ENCODE data around the gene FBXL19.
"Not testable (repeated sequence)": the region's sequence is repeated elsewhere in the genome, so short reads cannot be mapped to it uniquely, and the experiment has no call there.

The FBXL19 gene

GRCh38 chr16:30922960-30923535, 324 bp upstream of the FBXL19 start:
- DNase-seq, result peak; percentile 92

- DNase-seq, result no peak
Measured at GRCh38 chr16:30924076-30924912, 922 bp downstream of the FBXL19 start.

GRCh38 chr16:30924913-30925631, 1.7 kb downstream of the FBXL19 start:
- DNase-seq, result no peak

DNA sequence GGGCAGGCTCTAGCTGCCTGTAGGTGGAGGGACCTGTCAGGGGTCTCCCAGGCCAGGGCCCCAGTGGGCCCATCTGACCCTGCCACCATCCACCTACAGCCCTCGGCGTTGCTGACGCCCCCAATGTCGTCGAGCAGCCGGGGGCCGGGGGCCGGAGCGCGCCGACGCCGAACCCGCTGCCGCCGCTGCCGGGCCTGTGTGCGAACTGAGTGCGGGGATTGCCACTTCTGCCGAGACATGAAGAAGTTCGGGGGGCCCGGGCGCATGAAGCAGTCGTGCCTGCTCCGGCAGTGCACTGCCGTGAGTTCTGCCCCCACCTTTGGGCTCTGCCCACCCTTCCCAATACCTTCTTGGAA, 2.2 kb downstream of the FBXL19 start:
- DNase-seq, result no peak

GRCh38 chr16:30925995-30926811, 2.8 kb downstream of the FBXL19 start:
- DNase-seq, result no peak

- DNase-seq, result no peak
Measured at GRCh38 chr16:30926937-30927788, 3.8 kb downstream of the FBXL19 start.

DNA sequence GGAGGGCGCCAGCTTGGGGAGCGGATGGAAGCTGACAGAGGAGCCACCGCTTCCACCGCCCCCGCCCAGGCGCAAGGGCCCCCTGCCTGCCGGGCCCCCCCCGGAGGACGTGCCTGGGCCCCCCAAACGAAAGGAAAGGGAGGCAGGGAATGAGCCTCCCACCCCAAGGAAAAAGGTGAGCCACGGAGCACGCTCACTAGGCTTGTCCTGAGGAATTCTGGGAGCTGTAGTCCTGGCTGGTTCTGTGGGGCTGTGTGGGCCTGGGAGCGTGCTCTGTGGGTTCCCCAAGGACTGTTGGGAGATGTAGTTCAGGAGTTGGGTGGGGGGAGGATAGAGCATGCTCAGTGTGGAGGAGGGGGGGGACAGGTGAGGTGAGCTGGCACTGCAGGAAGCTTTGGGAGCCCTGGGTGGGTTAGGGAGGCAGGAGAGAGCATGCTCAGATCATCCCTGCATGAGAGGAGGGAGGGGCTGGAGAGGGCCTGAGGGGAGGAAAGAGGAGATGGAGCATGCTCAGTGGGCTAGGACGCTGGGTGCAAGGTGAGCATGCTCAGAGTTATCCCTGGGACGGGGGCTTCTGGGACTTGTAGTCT, 4.5 kb downstream of the FBXL19 start:
- DNase-seq, result no peak

- no peak for DNase-seq
Measured at GRCh38 chr16:30928390-30928789, 5.0 kb downstream of the FBXL19 start.

DNA sequence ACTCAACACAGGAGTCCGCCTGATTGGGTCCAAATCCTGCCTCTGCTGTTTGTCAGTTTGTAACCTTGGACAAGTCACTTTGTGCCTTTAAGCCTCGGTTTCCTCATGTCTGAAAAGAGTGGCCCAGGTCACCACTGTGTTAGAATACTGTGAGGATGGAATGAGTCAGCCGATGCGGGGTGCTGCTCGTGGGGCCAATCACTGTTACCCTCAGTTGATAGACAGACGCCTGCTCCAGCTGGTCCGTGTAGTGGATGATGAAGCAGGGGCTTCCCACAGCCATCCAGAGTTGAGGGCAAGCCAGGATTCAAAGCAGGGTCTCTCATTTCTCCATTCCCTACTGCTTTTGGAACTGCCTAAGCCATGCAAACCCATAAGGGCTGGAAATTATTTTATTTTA, 5.8 kb downstream of the FBXL19 start:
- no peak for DNase-seq

DNA sequence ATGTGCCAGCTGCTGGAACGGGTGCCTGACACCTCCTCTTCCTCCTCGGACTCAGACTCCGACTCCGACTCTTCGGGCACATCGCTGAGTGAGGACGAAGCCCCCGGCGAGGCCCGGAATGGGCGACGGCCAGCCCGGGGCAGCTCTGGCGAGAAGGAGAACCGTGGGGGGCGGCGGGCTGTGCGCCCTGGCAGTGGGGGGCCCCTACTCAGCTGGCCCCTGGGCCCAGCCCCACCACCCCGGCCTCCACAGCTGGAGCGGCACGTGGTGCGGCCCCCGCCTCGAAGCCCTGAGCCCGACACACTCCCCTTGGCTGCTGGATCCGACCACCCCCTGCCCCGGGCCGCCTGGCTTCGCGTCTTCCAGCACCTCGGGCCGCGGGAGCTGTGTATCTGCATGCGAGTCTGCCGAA, 6.8 kb downstream of the FBXL19 start:
- DNase-seq, result no peak

DNA sequence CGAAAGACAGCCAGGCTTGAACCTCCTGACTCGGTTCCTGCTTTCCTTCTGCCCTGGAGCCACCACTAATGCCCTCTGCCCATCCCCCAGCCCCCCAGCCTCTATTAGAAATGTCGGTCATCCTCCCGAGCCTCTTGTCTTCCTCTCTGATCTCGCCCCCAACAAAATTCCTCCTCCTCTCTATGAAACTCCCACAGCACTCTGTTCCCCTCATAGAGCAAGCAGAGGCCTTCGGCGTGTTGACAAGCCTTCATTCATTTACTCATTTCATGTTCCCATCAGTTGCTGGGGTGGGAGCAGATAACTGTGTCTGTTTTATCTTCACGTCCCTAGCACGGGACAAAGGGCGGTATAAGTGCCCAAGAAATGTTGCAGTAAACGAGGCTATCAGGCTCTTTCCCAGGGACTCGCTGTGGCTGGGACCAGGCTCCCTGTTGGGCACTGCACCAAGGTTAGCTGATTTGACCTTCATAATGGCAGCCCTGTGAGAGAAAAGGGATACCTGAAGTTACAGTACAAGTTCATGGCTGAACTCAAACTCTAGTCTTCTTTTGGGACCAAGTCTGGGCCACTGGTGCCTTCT, 7.8 kb downstream of the FBXL19 start:
- no peak for DNase-seq

GRCh38 chr16:30934827-30935557, 11.6 kb downstream of the FBXL19 start:
- DNase-seq, result no peak

- no peak for DNase-seq
Measured at GRCh38 chr16:30937692-30938091, 14.3 kb downstream of the FBXL19 start.

- not testable (repeated sequence) for DNase-seq
Measured at GRCh38 chr16:30939571-30939970, 16.2 kb downstream of the FBXL19 start.

DNA sequence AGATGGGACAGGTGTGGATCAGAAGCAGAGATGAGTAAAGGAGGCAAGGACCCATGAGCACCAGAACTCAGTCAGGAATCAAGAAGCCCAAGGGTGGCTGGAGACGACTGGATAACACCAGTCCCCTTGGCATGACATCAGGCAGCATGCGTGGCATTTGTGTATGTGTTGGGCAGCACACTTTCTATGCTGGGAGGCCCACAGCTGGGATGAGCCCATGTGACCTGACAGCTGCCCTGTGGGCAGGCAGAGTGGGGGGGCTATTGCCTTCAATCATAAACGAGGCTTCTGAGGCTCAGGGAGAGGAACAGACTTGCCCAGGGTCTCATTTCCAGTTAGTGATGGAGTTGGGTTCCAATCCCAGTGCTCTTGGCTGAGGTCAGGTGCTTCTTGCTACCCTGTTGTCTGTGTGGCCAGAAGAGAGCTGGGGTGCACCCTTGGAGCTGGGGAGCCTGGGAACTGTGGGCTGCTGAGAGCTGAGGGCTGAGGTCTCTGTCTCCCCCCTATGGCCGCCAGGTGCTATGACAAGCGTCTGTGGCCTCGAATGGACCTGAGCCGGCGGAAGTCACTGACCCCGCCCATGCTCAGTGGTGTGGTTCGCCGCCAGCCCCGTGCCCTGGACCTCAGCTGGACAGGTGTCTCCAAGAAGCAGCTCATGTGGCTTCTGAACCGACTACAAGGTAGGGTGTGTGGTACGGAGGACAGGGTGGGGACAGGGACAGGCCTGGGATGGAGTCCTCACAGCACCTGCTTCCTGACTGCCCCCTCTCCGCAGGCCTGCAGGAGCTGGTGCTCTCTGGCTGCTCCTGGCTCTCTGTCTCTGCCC, 18.4 kb downstream of the FBXL19 start:
- DNase-seq, result peak; percentile 40

- no peak for DNase-seq
Measured at GRCh38 chr16:30942426-30942806, 19.0 kb downstream of the FBXL19 start.

DNA sequence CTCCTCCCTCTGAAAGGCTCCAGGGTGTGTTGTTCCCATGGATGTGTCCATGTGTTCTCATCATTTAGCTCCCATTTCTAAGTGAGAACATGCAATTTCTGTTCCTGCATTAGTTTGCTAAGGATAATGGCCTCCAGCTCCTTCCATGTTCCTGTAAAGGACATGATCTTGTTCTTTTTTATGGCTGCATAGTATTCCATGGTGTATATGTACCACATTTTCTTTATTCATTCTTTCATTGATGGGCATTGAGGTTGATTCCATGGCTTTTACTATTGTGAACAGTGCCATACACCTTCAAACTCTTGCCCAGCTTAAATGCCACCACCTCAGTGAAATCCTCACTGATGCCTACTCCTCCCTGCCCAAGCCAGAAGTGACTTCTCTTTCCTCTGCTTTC, 21.0 kb downstream of the FBXL19 start:
- no peak for DNase-seq

DNA sequence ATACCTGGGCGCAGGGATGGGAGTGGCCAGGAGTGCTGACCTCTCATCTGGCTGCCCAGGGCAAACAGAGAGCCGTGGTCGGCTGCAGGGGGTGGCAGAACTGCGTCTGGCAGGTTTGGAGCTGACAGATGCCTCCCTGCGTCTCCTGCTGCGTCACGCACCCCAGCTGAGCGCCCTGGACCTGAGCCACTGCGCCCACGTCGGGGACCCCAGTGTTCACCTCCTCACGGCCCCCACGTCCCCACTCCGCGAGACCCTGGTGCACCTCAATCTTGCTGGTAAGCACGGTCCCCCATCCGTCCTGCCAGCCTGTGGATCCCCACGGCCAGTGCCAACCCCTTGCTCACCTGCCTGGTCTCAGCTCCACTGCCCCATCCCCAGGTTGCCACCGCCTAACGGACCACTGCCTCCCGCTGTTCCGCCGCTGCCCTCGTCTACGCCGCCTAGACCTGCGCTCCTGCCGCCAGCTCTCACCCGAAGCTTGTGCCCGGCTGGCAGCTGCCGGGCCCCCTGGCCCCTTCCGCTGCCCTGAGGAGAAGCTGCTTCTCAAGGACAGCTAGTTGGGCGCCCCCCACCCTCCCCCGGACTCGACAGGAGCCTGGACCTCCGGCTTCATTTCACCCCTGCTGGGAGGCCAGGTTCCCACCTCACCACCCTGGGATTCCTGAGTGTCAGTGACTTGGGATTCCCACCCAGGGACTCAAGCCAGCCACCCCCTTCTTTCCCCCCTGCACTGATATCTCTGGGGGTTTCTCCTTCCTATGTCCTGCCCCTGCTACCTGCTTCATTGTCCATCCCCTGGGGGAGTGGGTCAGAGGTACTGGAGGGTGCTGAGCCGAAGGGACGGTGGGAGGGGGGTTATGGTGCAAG, 23.5 kb downstream of the FBXL19 start:
- no peak for DNase-seq

DNA sequence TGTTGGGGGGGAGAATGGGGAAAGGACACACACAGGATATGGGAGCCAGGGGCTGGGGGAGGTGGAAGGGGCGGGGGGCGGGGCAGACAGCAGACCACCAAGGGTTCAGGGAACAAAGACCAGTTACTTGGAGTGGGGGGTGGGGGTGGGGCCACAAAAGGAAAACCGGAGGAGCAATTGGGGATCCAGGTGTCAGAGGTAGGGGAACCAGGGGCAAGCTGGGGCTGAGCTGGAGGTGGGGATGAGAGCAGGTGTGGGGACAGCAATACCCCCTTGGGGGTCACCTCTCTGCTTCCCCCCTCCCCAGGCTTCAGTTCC, 24.1 kb downstream of the FBXL19 start:
- DNase-seq, result no peak
